K562 (cell line): ENCODE data around the gene HPD. TPM values are rescaled to one million over a fixed set of nuclear protein-coding genes. Genes with fewer than 3 reads are reported as not detected.

Experiments used
- BHLHE40 ChIP-seq: IDR thresholded peaks from 2 replicates; pipeline ENCODE4 v1.6.1; 2011; ENCODE audit warnings: low read length, improper control_type of control experiment
- CC2D1A ChIP-seq: fragments of 450-650 bp; IDR thresholded peaks from 2 replicates; pipeline ENCODE4 v1.6.1; 2017; ENCODE audit warnings: mild to moderate bottlenecking
- DDX20 ChIP-seq: fragments of 450-650 bp; IDR thresholded peaks from 2 replicates; pipeline ENCODE4 v1.6.1; 2016; ENCODE audit warnings: missing genetic modification characterization, low read depth, mild to moderate bottlenecking, missing compliant biosample characterization, moderate library complexity
- EHMT2 ChIP-seq: fragments of 450-650 bp; IDR thresholded peaks from 2 replicates; pipeline ENCODE4 v1.6.1; 2018; ENCODE audit warnings: antibody characterized with exemption
- HMG20B ChIP-seq: fragments of 250-450 bp; sonication (Bioruptor Pico); IDR thresholded peaks from 2 replicates; pipeline ENCODE4 v1.5.0; 2021; ENCODE audit warnings: mild to moderate bottlenecking
- MYNN ChIP-seq, 2 experiments: sonication (generic); formaldehyde crosslinking in 1 of 2; IDR thresholded peaks; 2 replicates each; pipeline versions ENCODE4 v1.5.0 to v1.6.1; 2016 to 2020; ENCODE audit warnings: antibody characterized with exemption in 1 of 2, missing genetic modification reagents in 1 of 2
- TBP ChIP-seq: optimal IDR thresholded peaks from 2 replicates; pipeline ENCODE3; 2011; ENCODE audit warnings: low read depth, low read length, improper control_type of control experiment
- TRIM24 ChIP-seq, 2 experiments: fragments of 450-650 bp; IDR thresholded peaks; 2 replicates each; pipeline ENCODE4 v1.6.1; 2016
- ZNF274 ChIP-seq: IDR thresholded peaks from 2 replicates; pipeline ENCODE4 v1.6.1; 2011; ENCODE audit warnings: low read depth, mild to moderate bottlenecking, low read length, moderate library complexity, borderline replicate concordance
- ZNF586 ChIP-seq: fragments of 450-650 bp; formaldehyde crosslinking; conservative IDR thresholded peaks from 2 replicates; pipeline ENCODE4 v1.4.0; 2020; ENCODE audit warnings: mild to moderate bottlenecking, moderate library complexity
- polyA plus RNA-seq, 8 experiments: library from polyadenylated mRNA; depleted of rRNA in 4 of 8; stranded (reverse) in 5 of 8; unstranded in 3 of 8; fragments of >200 nt; fragmentation: Nextera tagmentation in 2 of 8; fragmentation: Illumina TruSeq in 1 of 8; extraction: Ambion mirVana in 2 of 8; extraction: Trizol in 1 of 8; gene quantifications; 2 replicates each; pipeline versions ENCODE4 v1.2.1 to v1.2.3, GENCODE V29; 2011 to 2014; ENCODE audit warnings: inconsistent platforms in 1 of 8, missing spikeins in 1 of 8
- total RNA-seq, 7 experiments: library from RNA; depleted of rRNA in 6 of 7; stranded (reverse); fragments of >200 nt in 6 of 7; fragmentation: Illumina TruSeq in 2 of 7; extraction: Trizol in 2 of 7; gene quantifications; 2 replicates each; pipeline versions ENCODE4 v1.2.1 to v1.2.3, GENCODE V29; 2011 to 2021; ENCODE audit warnings: low replicate concordance in 1 of 7
- TF ChIP-seq, protein P1 (sequence below), 2 experiments: fragments of 450-650 bp; formaldehyde crosslinking in 1 of 2; IDR thresholded peaks; 2 replicates each; pipeline versions ENCODE4 v1.4.0 to v1.6.1; 2014 to 2020; ENCODE audit warnings: mild to moderate bottlenecking in 2 of 2, borderline replicate concordance in 1 of 2, low read depth in 1 of 2
- TF ChIP-seq, protein P2 (sequence below): fragments of 450-650 bp; IDR thresholded peaks from 2 replicates; pipeline ENCODE4 v1.6.1; 2016
- TF ChIP-seq, protein P3 (sequence below): fragments of 250-450 bp; sonication (Bioruptor Pico); IDR thresholded peaks from 2 replicates; pipeline ENCODE4 v1.9.0; 2021; ENCODE audit warnings: mild to moderate bottlenecking
- TF ChIP-seq, protein P4 (sequence below): fragments of 450-650 bp; formaldehyde crosslinking; IDR thresholded peaks from 2 replicates; pipeline ENCODE4 v1.4.0; 2020; ENCODE audit warnings: mild to moderate bottlenecking, moderate library complexity

The HPD gene
- total and polyA plus RNA-seq, 9 of the 15 experiments (the other 6 are each of a cell fraction or from before 2014, with no cell fraction given): 0.06 to 0.29 (median 0.07) TPM; not detected in 4

DNA sequence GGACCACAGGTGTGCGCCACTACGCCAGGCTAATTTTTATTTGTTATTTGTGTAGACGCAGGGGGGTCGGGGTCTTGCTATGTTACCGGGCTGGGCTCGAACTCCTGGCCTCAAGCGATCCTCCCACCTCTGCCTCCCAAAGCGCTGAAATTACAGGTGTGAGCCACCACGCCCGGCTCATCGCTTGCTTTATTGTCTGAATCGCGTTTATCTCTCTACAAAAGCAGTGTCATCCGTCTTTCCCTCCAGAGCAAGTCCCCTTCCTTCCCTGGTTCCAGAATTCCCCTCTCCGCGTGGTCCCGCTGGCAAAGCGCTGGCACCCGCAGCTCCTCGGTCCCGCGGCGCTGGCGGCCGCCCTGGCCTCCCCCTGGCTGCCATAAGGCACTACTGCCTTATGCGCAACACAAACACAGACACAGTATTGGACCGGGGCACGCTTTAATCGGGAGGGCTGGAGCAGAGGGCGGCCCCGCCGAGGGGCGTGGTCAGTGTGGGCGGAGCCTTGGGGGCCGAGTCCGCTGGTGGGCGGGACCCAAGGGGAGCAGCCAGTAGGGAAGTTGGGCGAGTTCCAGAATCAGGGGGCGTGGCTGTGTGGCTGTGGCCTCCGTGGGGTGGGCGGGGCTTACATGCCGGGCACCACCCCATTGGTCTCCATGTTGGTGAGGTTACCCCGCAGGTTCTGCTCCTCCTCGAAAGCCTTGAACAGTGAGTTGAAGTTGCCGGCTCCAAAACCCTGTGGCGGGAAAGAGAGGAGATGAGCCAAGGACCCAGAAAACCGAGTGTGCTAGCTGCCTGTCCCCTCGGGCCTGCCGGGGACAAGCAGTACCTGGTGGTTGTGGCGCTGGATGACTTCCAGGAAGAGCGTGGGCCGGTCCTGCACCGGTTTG is 19.3 kb downstream of the HPD start (continued):
- TF ChIP-seq, protein P1, sequence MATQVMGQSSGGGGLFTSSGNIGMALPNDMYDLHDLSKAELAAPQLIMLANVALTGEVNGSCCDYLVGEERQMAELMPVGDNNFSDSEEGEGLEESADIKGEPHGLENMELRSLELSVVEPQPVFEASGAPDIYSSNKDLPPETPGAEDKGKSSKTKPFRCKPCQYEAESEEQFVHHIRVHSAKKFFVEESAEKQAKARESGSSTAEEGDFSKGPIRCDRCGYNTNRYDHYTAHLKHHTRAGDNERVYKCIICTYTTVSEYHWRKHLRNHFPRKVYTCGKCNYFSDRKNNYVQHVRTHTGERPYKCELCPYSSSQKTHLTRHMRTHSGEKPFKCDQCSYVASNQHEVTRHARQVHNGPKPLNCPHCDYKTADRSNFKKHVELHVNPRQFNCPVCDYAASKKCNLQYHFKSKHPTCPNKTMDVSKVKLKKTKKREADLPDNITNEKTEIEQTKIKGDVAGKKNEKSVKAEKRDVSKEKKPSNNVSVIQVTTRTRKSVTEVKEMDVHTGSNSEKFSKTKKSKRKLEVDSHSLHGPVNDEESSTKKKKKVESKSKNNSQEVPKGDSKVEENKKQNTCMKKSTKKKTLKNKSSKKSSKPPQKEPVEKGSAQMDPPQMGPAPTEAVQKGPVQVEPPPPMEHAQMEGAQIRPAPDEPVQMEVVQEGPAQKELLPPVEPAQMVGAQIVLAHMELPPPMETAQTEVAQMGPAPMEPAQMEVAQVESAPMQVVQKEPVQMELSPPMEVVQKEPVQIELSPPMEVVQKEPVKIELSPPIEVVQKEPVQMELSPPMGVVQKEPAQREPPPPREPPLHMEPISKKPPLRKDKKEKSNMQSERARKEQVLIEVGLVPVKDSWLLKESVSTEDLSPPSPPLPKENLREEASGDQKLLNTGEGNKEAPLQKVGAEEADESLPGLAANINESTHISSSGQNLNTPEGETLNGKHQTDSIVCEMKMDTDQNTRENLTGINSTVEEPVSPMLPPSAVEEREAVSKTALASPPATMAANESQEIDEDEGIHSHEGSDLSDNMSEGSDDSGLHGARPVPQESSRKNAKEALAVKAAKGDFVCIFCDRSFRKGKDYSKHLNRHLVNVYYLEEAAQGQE (IDR thresholded peaks at IDR 0.05; ENCODE audit: borderline replicate concordance): peak; percentile 27
- TF ChIP-seq, protein P1 (CRISPR knock-in tag; IDR thresholded peaks at IDR 0.05; ENCODE audit: low read depth): no peak
- TF ChIP-seq, protein P2, sequence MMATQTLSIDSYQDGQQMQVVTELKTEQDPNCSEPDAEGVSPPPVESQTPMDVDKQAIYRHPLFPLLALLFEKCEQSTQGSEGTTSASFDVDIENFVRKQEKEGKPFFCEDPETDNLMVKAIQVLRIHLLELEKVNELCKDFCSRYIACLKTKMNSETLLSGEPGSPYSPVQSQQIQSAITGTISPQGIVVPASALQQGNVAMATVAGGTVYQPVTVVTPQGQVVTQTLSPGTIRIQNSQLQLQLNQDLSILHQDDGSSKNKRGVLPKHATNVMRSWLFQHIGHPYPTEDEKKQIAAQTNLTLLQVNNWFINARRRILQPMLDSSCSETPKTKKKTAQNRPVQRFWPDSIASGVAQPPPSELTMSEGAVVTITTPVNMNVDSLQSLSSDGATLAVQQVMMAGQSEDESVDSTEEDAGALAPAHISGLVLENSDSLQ: no peak
- TF ChIP-seq HMG20B (CRISPR knock-in tag): no peak
- TF ChIP-seq DDX20 (tag): no peak
- TF ChIP-seq ZNF274: no peak
- TF ChIP-seq ZNF586 (CRISPR knock-in tag): no peak
- TF ChIP-seq CC2D1A: no peak
- TF ChIP-seq, protein P3, sequence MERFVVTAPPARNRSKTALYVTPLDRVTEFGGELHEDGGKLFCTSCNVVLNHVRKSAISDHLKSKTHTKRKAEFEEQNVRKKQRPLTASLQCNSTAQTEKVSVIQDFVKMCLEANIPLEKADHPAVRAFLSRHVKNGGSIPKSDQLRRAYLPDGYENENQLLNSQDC: no peak
- TF ChIP-seq EHMT2: no peak
- TF ChIP-seq, protein P4, sequence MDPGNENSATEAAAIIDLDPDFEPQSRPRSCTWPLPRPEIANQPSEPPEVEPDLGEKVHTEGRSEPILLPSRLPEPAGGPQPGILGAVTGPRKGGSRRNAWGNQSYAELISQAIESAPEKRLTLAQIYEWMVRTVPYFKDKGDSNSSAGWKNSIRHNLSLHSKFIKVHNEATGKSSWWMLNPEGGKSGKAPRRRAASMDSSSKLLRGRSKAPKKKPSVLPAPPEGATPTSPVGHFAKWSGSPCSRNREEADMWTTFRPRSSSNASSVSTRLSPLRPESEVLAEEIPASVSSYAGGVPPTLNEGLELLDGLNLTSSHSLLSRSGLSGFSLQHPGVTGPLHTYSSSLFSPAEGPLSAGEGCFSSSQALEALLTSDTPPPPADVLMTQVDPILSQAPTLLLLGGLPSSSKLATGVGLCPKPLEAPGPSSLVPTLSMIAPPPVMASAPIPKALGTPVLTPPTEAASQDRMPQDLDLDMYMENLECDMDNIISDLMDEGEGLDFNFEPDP (CRISPR knock-in tag): no peak
- TF ChIP-seq TRIM24 (IDR thresholded peaks at IDR 0.05): no peak
- TF ChIP-seq BHLHE40: peak; percentile 67
- TF ChIP-seq TBP: peak; percentile 90
- peak; percentile 69; the same call in 1 of the 2 replicates for TF ChIP-seq MYNN (IDR thresholded peaks at IDR 0.05)
- no peak for TF ChIP-seq MYNN (CRISPR knock-in tag; IDR thresholded peaks at IDR 0.05)
